Tibial artery (tissue), 4 donors: ENCODE measurements around the gene PRSS56.

Experiments used
- DNase-seq, 2 donors: peaks; one replicate each; pipeline ENCODE4 v3.0.0-alpha.2; 2019
- H3K27ac ChIP-seq, 2 donors: fragments of 200-600 bp; sonication (generic) in 1 of 2; 1 replicate in 1 of 2; 2 replicates in 1 of 2; pipeline ENCODE4 v1.5.1; 2018 to 2019; ENCODE audit warnings: mild to moderate bottlenecking in 1 of 2
- H3K27me3 ChIP-seq, 2 donors: fragments of 200-600 bp; sonication (generic) in 1 of 2; one replicate each; pipeline versions ENCODE4 v1.5.1 to v1.6.0; 2016 to 2019
- H3K36me3 ChIP-seq, 3 donors: fragments of 200-600 bp; sonication (generic) in 2 of 3; one replicate each; pipeline ENCODE4 v1.5.1; 2016 to 2019; ENCODE audit warnings: mild to moderate bottlenecking in 2 of 3
- H3K4me1 ChIP-seq, 4 donors: fragments of 200-600 bp; sonication (generic) in 2 of 4; 1 replicate in 3 of 4; 2 replicates in 1 of 4; pipeline ENCODE4 v1.5.1; 2016 to 2019
- H3K4me3 ChIP-seq, 2 donors: fragments of 200-600 bp; sonication (generic) in 1 of 2; 1 replicate in 1 of 2; 2 replicates in 1 of 2; pipeline ENCODE4 v1.5.1; 2018 to 2019; ENCODE audit warnings: mild to moderate bottlenecking in 2 of 2
- H3K9me3 ChIP-seq, 3 donors: fragments of 200-600 bp; sonication (generic) in 1 of 3; one replicate each; pipeline ENCODE4 v1.5.1; 2016 to 2019
- CTCF ChIP-seq, 2 experiments: fragments of 200-600 bp in 1 of 2; fragments of 450-650 bp in 1 of 2; IDR thresholded peaks; one replicate each; pipeline ENCODE4 v1.5.1; 2017 to 2019; ENCODE audit warnings: antibody characterized with exemption in 2 of 2, mild to moderate bottlenecking in 1 of 2, moderate library complexity in 1 of 2
- intact Hi-C: fragments of 100-400 bp; cut with DNase I; formaldehyde crosslinking; loops from one replicate; pipeline ENCODE4 v1.15.0; 2023; ENCODE audit warnings: low total_unique reads

The PRSS56 gene

GRCh38 chr2:232478571-232479340 lies 41.4 kb upstream of the PRSS56 start:
- peak in 1 of 2 donors; percentile 62 for DNase-seq
- intact Hi-C loops: no loop called here
- TF ChIP-seq CTCF (IDR thresholded peaks at IDR 0.05): no peak
- Histone ChIP-seq H3K27me3 (peaks cover 0 to 72% of the 10 kb centered on the region in 2 donors), H3K27ac (no peak overlapping the region), H3K9me3 (no peaks in the 10 kb centered on the region), H3K4me3 (no peak overlapping the region), H3K36me3 (no peaks in the 10 kb centered on the region), H3K4me1 (no peaks in the 10 kb centered on the region)

GRCh38 chr2:232479341-232480200 lies 40.6 kb upstream of the PRSS56 start:
- no peaks in the 10 kb centered on the region for H3K36me3 ChIP-seq
- no peak overlapping the region for H3K4me3 ChIP-seq
- intact Hi-C loops: no loop called here
- no peak for TF ChIP-seq CTCF (IDR thresholded peaks at IDR 0.05)
- no peak overlapping the region for H3K27ac ChIP-seq
- no peaks in the 10 kb centered on the region for H3K9me3 ChIP-seq
- no peaks in the 10 kb centered on the region for H3K4me1 ChIP-seq
- DNase-seq: peak in 1 of 2 donors; percentile 56
- peaks cover 0 to 73% of the 10 kb centered on the region in 2 donors for H3K27me3 ChIP-seq

GRCh38 chr2:232480201-232481190 lies 39.7 kb upstream of the PRSS56 start:
- peak in 1 of 2 donors; percentile 59 for DNase-seq
- Histone ChIP-seq H3K36me3 (no peaks in the 10 kb centered on the region), H3K4me3 (no peak overlapping the region), H3K27me3 (peaks cover 0 to 73% of the 10 kb centered on the region in 2 donors), H3K27ac (no peak overlapping the region), H3K9me3 (no peaks in the 10 kb centered on the region), H3K4me1 (peaks cover 0 to 4% (median 0%) of the 10 kb centered on the region in 4 donors)
- intact Hi-C loops: no loop called here
- no peak for TF ChIP-seq CTCF (IDR thresholded peaks at IDR 0.05)

GRCh38 chr2:232481322-232482140 lies 38.7 kb upstream of the PRSS56 start:
- no peaks in the 10 kb centered on the region for H3K36me3 ChIP-seq
- DNase-seq: peak in 1 of 2 donors; percentile 55
- peaks cover 0 to 14% (median 3%) of the 10 kb centered on the region in 4 donors for H3K4me1 ChIP-seq
- no peak overlapping the region for H3K4me3 ChIP-seq
- no peaks in the 10 kb centered on the region for H3K9me3 ChIP-seq
- peaks cover 0 to 79% of the 10 kb centered on the region in 2 donors for H3K27me3 ChIP-seq
- H3K27ac ChIP-seq: no peak overlapping the region
- no peak for TF ChIP-seq CTCF (IDR thresholded peaks at IDR 0.05)
- intact Hi-C loops: no loop called here
